SK-N-SH treated with all-trans-retinoic acid at 6 μM for 48 hours (cell line): ENCODE results near the gene TNFRSF13B.

ENCODE experiments used
- ATAC-seq: fragments of 200-7000 bp; cut with Tn5 transposase; 3 replicates; pipeline ENCODE4 v1.9.1; 2020; ENCODE audit warnings: mild to moderate bottlenecking, moderate library complexity
- BACH2 ChIP-seq: fragments of 250-450 bp; sonication (Bioruptor Pico); IDR thresholded peaks from 2 replicates; pipeline ENCODE4 v1.9.0; 2021; ENCODE audit warnings: mild to moderate bottlenecking, borderline replicate concordance
- CSDC2 ChIP-seq: fragments of 250-450 bp; sonication (Bioruptor Pico); IDR thresholded peaks from 2 replicates; pipeline ENCODE4 v1.5.0; 2020; ENCODE audit warnings: mild to moderate bottlenecking, moderate library complexity
- ESRRG ChIP-seq: fragments of 250-450 bp; sonication (Bioruptor Pico); IDR thresholded peaks from 2 replicates; pipeline ENCODE4 v1.6.1; 2021; ENCODE audit warnings: mild to moderate bottlenecking
- GLIS3 ChIP-seq: fragments of 250-450 bp; sonication (Bioruptor Pico); IDR thresholded peaks from 2 replicates; pipeline ENCODE4 v1.5.0; 2020; ENCODE audit warnings: mild to moderate bottlenecking, moderate library complexity
- ISL1 ChIP-seq: fragments of 250-450 bp; sonication (Bioruptor Pico); IDR thresholded peaks from 2 replicates; pipeline ENCODE4 v2.1.2; 2022; ENCODE audit warnings: mild to moderate bottlenecking, moderate library complexity
- OSR1 ChIP-seq: fragments of 250-450 bp; sonication (Bioruptor Pico); IDR thresholded peaks from 2 replicates; pipeline ENCODE4 v1.8.0; 2022; ENCODE audit warnings: moderate library complexity, mild to moderate bottlenecking, inconsistent platforms
- PPARA ChIP-seq: fragments of 250-450 bp; sonication (Bioruptor Pico); IDR thresholded peaks from 2 replicates; pipeline ENCODE4 v1.5.0; 2020; ENCODE audit warnings: mild to moderate bottlenecking, borderline replicate concordance
- RARB ChIP-seq: fragments of 250-450 bp; sonication (Bioruptor Pico); IDR thresholded peaks from 2 replicates; pipeline ENCODE4 v1.8.0; 2021; ENCODE audit warnings: mild to moderate bottlenecking, moderate library complexity
- SNAI2 ChIP-seq: fragments of 250-450 bp; sonication (Bioruptor Pico); IDR thresholded peaks from 2 replicates; pipeline ENCODE4 v1.5.0; 2020; ENCODE audit warnings: mild to moderate bottlenecking, moderate library complexity
- TCF4 ChIP-seq: fragments of 250-450 bp; sonication (Bioruptor Pico); IDR thresholded peaks from 2 replicates; pipeline ENCODE4 v1.8.0; 2021; ENCODE audit warnings: mild to moderate bottlenecking, moderate library complexity, borderline replicate concordance
- TOX ChIP-seq: fragments of 250-450 bp; sonication (Bioruptor Pico); IDR thresholded peaks from 2 replicates; pipeline ENCODE4 v1.8.0; 2021; ENCODE audit warnings: mild to moderate bottlenecking, moderate library complexity, borderline replicate concordance
- ZC3H10 ChIP-seq: fragments of 250-450 bp; sonication (Bioruptor Pico); IDR thresholded peaks from 2 replicates; pipeline ENCODE4 v1.5.1; 2021; ENCODE audit warnings: mild to moderate bottlenecking, moderate library complexity
- ZFP3 ChIP-seq: fragments of 250-450 bp; sonication (Bioruptor Pico); IDR thresholded peaks from 2 replicates; pipeline ENCODE4 v1.5.0; 2020; ENCODE audit warnings: mild to moderate bottlenecking, moderate library complexity
- ZFP30 ChIP-seq: fragments of 450-650 bp; formaldehyde crosslinking; IDR thresholded peaks from 2 replicates; pipeline ENCODE4 v1.5.0; 2022; ENCODE audit warnings: mild to moderate bottlenecking, moderate library complexity
- ZNF565 ChIP-seq: fragments of 450-650 bp; formaldehyde crosslinking; conservative IDR thresholded peaks from 2 replicates; pipeline ENCODE4 v1.5.0; 2020; ENCODE audit warnings: low read depth, mild to moderate bottlenecking, moderate library complexity
- ZNF70 ChIP-seq: fragments of 450-650 bp; formaldehyde crosslinking; IDR thresholded peaks from 2 replicates; pipeline ENCODE4 v1.5.0; 2020; ENCODE audit warnings: mild to moderate bottlenecking, moderate library complexity
- ZNF8 ChIP-seq: fragments of 450-650 bp; formaldehyde crosslinking; IDR thresholded peaks from 2 replicates; pipeline ENCODE4 v1.5.0; 2020; ENCODE audit warnings: mild to moderate bottlenecking, moderate library complexity
- TF ChIP-seq, protein P1 (sequence below): fragments of 250-450 bp; sonication (Bioruptor Pico); IDR thresholded peaks from 2 replicates; pipeline ENCODE4 v1.5.1; 2020; ENCODE audit warnings: low read depth, mild to moderate bottlenecking, moderate library complexity
- TF ChIP-seq, protein P2 (sequence below): fragments of 250-450 bp; sonication (Bioruptor Pico); IDR thresholded peaks from 2 replicates; pipeline ENCODE4 v1.8.0; 2020; ENCODE audit warnings: mild to moderate bottlenecking, moderate library complexity, borderline replicate concordance
- TF ChIP-seq, protein P3 (sequence below): fragments of 250-450 bp; sonication (Bioruptor Pico); IDR thresholded peaks from 2 replicates; pipeline ENCODE4 v1.5.1; 2021; ENCODE audit warnings: mild to moderate bottlenecking, moderate library complexity
- TF ChIP-seq, protein P4 (sequence below): fragments of 250-450 bp; sonication (Bioruptor Pico); IDR thresholded peaks from 2 replicates; pipeline ENCODE4 v1.8.0; 2021; ENCODE audit warnings: low read depth, mild to moderate bottlenecking, moderate library complexity, borderline replicate concordance
- TF ChIP-seq, protein P5 (sequence below): fragments of 250-450 bp; sonication (Bioruptor Pico); IDR thresholded peaks from 2 replicates; pipeline ENCODE4 v1.5.0; 2020; ENCODE audit warnings: mild to moderate bottlenecking, moderate library complexity

TNFRSF13B gene

DNA sequence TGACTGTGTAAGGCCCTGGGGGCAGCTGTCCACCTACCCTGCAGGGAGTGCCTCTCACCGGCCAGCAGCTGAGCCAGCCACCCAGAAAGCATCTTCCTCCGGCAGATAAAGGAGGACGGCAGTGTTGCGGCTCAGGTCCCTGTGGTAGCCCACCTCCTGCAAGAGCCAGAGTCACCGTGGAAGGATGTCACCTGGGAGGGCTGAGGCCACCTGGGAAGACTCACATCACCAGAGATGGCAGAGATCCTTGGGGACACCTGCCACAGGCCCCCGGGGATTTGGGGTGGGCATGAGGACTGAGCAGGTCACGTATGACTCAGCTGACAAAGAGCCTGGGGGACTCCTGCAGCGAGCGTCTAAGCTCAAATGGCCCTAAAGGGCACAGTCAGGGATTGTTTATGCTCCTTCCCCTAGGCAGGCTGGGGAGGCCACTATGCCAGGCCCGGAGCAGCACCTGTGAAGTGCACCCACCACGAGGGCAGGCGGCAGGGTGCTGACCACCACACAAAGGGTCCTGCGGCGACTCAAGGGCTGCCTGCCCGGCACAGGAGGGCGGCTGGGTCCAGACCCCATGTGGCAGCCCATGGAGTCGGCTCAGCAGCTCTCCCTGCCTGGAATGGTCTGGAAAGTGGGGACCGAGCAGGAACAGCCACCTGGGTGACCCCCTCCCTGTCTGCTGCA, 44.1 kb downstream of the TNFRSF13B start:
- ATAC-seq = no peak
- TF ChIP-seq ZNF565 (no peak), ZFP3 (no peak), GLIS3 (CRISPR knock-in tag) (no peak), CSDC2 (CRISPR knock-in tag) (no peak), ZC3H10 (no peak), TCF4 (CRISPR knock-in tag) (no peak), ISL1 (CRISPR knock-in tag) (no peak), ZFP30 (CRISPR knock-in tag) (no peak), SNAI2 (CRISPR knock-in tag) (no peak), ZNF70 (CRISPR knock-in tag) (no peak)

DNA sequence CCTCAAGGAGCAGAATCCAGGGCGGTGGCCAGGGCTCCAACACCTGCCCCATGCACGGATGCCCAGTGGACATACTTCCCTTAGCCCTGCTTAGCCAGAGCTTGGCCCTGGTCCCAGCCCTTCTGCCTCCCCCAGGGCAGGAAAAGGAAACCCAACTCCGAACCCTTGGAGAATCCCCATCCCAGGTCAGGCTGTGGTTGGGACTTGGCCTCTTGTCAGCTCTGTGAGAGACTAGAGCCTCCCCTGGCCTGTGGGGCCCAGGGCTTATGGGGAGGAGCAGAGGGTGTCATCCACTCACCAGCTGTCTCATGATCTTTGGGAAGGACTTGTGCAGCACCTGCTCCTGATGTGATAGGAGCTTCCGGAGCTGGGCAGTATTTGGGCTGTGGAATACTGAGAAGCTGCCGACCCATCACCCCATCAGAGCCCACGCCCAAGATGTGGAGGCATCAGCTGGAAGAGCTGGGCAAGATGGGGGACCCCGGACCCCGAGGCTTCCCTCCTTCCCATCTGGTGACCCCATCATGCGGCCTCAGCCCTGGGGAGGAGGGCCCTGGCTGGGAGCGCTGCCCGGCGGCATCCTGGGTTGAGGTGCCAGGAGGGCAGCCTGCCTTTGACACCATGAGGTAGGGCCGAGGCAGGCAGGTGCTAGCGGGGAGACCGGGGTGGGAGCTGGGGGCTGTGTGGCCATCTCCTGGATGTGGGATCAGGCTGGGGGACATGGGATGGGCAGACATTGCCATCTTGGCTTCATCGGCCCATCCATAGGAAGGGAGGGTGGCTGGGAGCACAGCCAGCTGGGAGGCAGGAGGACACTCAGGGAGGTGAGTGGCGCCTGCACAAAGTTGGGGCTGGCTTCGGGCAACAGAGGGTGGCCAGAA, 45.1 kb downstream of the TNFRSF13B start:
- TF ChIP-seq PPARA (CRISPR knock-in tag) (no peak), ESRRG (no peak), TOX (CRISPR knock-in tag) (no peak), ZC3H10 (no peak), ZFP3 (no peak)
- TF ChIP-seq, protein P1, sequence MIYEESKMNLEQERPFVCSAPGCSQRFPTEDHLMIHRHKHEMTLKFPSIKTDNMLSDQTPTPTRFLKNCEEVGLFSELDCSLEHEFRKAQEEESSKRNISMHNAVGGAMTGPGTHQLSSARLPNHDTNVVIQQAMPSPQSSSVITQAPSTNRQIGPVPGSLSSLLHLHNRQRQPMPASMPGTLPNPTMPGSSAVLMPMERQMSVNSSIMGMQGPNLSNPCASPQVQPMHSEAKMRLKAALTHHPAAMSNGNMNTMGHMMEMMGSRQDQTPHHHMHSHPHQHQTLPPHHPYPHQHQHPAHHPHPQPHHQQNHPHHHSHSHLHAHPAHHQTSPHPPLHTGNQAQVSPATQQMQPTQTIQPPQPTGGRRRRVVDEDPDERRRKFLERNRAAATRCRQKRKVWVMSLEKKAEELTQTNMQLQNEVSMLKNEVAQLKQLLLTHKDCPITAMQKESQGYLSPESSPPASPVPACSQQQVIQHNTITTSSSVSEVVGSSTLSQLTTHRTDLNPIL = no peak
- TF ChIP-seq, protein P2, sequence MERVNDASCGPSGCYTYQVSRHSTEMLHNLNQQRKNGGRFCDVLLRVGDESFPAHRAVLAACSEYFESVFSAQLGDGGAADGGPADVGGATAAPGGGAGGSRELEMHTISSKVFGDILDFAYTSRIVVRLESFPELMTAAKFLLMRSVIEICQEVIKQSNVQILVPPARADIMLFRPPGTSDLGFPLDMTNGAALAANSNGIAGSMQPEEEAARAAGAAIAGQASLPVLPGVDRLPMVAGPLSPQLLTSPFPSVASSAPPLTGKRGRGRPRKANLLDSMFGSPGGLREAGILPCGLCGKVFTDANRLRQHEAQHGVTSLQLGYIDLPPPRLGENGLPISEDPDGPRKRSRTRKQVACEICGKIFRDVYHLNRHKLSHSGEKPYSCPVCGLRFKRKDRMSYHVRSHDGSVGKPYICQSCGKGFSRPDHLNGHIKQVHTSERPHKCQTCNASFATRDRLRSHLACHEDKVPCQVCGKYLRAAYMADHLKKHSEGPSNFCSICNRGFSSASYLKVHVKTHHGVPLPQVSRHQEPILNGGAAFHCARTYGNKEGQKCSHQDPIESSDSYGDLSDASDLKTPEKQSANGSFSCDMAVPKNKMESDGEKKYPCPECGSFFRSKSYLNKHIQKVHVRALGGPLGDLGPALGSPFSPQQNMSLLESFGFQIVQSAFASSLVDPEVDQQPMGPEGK = no peak
- TF ChIP-seq, protein P3, sequence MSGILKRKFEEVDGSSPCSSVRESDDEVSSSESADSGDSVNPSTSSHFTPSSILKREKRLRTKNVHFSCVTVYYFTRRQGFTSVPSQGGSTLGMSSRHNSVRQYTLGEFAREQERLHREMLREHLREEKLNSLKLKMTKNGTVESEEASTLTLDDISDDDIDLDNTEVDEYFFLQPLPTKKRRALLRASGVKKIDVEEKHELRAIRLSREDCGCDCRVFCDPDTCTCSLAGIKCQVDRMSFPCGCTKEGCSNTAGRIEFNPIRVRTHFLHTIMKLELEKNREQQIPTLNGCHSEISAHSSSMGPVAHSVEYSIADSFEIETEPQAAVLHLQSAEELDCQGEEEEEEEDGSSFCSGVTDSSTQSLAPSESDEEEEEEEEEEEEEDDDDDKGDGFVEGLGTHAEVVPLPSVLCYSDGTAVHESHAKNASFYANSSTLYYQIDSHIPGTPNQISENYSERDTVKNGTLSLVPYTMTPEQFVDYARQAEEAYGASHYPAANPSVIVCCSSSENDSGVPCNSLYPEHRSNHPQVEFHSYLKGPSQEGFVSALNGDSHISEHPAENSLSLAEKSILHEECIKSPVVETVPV = no peak
- TF ChIP-seq, all 23 proteins: peak for 0

DNA sequence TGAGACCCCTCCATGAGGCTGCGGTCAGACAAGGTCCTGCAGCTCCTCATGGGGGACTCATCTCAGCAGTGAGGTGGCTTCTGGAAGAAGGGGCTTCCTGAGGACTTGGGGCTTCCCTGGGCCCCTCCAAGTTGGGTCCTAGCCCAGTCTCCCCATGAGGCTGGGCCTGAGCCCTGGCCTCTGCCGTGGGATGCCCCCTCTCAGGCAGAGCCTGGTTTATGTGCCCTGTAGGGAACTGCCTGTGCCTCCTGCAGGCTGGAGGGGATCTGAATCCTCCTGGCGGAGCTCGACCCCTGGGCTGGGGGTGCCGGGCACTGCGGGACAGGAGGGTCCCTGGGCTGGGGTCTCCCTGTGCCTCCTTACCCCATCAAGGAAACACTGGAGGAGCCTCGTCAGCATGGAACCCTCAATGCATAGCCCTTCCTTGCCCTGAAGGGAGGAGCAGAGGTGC, 45.8 kb downstream of the TNFRSF13B start:
- no peak for ATAC-seq
- no peak for TF ChIP-seq ESRRG
- no peak for TF ChIP-seq ZFP3
- TF ChIP-seq, protein P2 = no peak
- no peak for TF ChIP-seq OSR1 (CRISPR knock-in tag)
- no peak for TF ChIP-seq TOX (CRISPR knock-in tag)
- TF ChIP-seq ZFP30 (CRISPR knock-in tag) = no peak
- TF ChIP-seq RARB (CRISPR knock-in tag) = no peak
- TF ChIP-seq ZC3H10 = no peak
- no peak for TF ChIP-seq GLIS3 (CRISPR knock-in tag)
- no peak for TF ChIP-seq CSDC2 (CRISPR knock-in tag)
- TF ChIP-seq, protein P4, sequence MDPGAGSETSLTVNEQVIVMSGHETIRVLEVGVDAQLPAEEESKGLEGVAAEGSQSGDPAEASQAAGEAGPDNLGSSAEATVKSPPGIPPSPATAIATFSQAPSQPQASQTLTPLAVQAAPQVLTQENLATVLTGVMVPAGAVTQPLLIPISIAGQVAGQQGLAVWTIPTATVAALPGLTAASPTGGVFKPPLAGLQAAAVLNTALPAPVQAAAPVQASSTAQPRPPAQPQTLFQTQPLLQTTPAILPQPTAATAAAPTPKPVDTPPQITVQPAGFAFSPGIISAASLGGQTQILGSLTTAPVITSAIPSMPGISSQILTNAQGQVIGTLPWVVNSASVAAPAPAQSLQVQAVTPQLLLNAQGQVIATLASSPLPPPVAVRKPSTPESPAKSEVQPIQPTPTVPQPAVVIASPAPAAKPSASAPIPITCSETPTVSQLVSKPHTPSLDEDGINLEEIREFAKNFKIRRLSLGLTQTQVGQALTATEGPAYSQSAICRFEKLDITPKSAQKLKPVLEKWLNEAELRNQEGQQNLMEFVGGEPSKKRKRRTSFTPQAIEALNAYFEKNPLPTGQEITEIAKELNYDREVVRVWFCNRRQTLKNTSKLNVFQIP = no peak
- no peak for TF ChIP-seq BACH2 (CRISPR knock-in tag)
- no peak for TF ChIP-seq SNAI2 (CRISPR knock-in tag)
- no peak for TF ChIP-seq ZNF8
- TF ChIP-seq, protein P5, sequence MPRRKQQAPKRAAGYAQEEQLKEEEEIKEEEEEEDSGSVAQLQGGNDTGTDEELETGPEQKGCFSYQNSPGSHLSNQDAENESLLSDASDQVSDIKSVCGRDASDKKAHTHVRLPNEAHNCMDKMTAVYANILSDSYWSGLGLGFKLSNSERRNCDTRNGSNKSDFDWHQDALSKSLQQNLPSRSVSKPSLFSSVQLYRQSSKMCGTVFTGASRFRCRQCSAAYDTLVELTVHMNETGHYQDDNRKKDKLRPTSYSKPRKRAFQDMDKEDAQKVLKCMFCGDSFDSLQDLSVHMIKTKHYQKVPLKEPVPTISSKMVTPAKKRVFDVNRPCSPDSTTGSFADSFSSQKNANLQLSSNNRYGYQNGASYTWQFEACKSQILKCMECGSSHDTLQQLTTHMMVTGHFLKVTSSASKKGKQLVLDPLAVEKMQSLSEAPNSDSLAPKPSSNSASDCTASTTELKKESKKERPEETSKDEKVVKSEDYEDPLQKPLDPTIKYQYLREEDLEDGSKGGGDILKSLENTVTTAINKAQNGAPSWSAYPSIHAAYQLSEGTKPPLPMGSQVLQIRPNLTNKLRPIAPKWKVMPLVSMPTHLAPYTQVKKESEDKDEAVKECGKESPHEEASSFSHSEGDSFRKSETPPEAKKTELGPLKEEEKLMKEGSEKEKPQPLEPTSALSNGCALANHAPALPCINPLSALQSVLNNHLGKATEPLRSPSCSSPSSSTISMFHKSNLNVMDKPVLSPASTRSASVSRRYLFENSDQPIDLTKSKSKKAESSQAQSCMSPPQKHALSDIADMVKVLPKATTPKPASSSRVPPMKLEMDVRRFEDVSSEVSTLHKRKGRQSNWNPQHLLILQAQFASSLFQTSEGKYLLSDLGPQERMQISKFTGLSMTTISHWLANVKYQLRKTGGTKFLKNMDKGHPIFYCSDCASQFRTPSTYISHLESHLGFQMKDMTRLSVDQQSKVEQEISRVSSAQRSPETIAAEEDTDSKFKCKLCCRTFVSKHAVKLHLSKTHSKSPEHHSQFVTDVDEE = no peak
- TF ChIP-seq ZNF70 (CRISPR knock-in tag) = no peak
- no peak for TF ChIP-seq ZNF565
- TF ChIP-seq, protein P3 = no peak

More for the DNA sequence above, 45.1 kb downstream of the TNFRSF13B start:
- ATAC-seq = no peak
